ENCODE data around the gene KLHL17.
A peak's percentile ranks its signal among the peaks of the same experiment; 100 is the strongest.

The KLHL17 gene

GRCh38 chr1:920010-920409 lies 40.4 kb upstream of the KLHL17 start:
- Histone ChIP-seq H3K27me3 (ENCODE audit: low read depth, low read length) (peaks cover 36% of the 10 kb centered on the region), H3K4me2 (ENCODE audit: low read length) (no peak overlapping the region), H4K20me1 (ENCODE audit: insufficient read depth, low read length) (no peaks in the 10 kb centered on the region), H3K36me3 (replicated peaks; ENCODE audit: low read depth, low read length) (no peaks in the 10 kb centered on the region), H3K9me3 (ENCODE audit: insufficient read depth, low read length) (no peaks in the 10 kb centered on the region), H3K4me1 (ENCODE audit: low read length) (0 out of 2 replicates have a peak, but pooled peaks cover 6% of the 10 kb centered on the region), H3K79me2 (ENCODE audit: low read length) (no peaks in the 10 kb centered on the region), H3K27ac (ENCODE audit: low read length) (no peak overlapping the region), H3K9ac (ENCODE audit: low read length) (no peak overlapping the region), H3K4me3 (ENCODE audit: low read length) (no peak overlapping the region), H2AFZ (ENCODE audit: low read depth, low read length) (no peak overlapping the region)
- TF ChIP-seq EZH2phosphoT487 (IDR thresholded peaks at IDR 0.05; ENCODE audit: low read depth) (no peak), CTCF (IDR thresholded peaks at IDR 0.05; ENCODE audit: low read depth, low read length) (no peak)

GRCh38 chr1:920521-920920 lies 39.9 kb upstream of the KLHL17 start:
- H3K79me2 ChIP-seq (ENCODE audit: low read length) = no peaks in the 10 kb centered on the region
- peak overlapping the region; percentile 29 for H3K4me2 ChIP-seq (ENCODE audit: low read length)
- 0 out of 2 replicates have a peak, but pooled peaks cover 6% of the 10 kb centered on the region for H3K4me1 ChIP-seq (ENCODE audit: low read length)
- H2AFZ ChIP-seq (ENCODE audit: low read depth, low read length) = no peak overlapping the region
- no peaks in the 10 kb centered on the region for H4K20me1 ChIP-seq (ENCODE audit: insufficient read depth, low read length)
- no peaks in the 10 kb centered on the region for H3K9me3 ChIP-seq (ENCODE audit: insufficient read depth, low read length)
- no peak overlapping the region for H3K9ac ChIP-seq (ENCODE audit: low read length)
- no peak overlapping the region for H3K27ac ChIP-seq (ENCODE audit: low read length)
- no peak overlapping the region for H3K4me3 ChIP-seq (ENCODE audit: low read length)
- H3K27me3 ChIP-seq (ENCODE audit: low read depth, low read length) = peaks cover 31% of the 10 kb centered on the region
- no peaks in the 10 kb centered on the region for H3K36me3 ChIP-seq (replicated peaks; ENCODE audit: low read depth, low read length)
- no peak for TF ChIP-seq CTCF (IDR thresholded peaks at IDR 0.05; ENCODE audit: low read depth, low read length)
- TF ChIP-seq EZH2phosphoT487 (IDR thresholded peaks at IDR 0.05; ENCODE audit: low read depth) = no peak

- Histone ChIP-seq H3K36me3 (replicated peaks; ENCODE audit: low read depth, low read length) (no peaks in the 10 kb centered on the region), H2AFZ (ENCODE audit: low read depth, low read length) (no peak overlapping the region), H4K20me1 (ENCODE audit: insufficient read depth, low read length) (no peaks in the 10 kb centered on the region), H3K27ac (ENCODE audit: low read length) (no peak overlapping the region), H3K9ac (ENCODE audit: low read length) (no peak overlapping the region), H3K79me2 (ENCODE audit: low read length) (no peaks in the 10 kb centered on the region), H3K4me3 (ENCODE audit: low read length) (0 out of 2 replicates have a peak overlapping the region, but pooled peaks have one; percentile 11), H3K9me3 (ENCODE audit: insufficient read depth, low read length) (no peaks in the 10 kb centered on the region), H3K27me3 (ENCODE audit: low read depth, low read length) (peaks cover 24% of the 10 kb centered on the region), H3K4me2 (ENCODE audit: low read length) (peak overlapping the region; percentile 29), H3K4me1 (ENCODE audit: low read length) (0 out of 2 replicates have a peak, but pooled peaks cover 6% of the 10 kb centered on the region)
- peak; percentile 4; the same call in 1 of the 2 replicates for TF ChIP-seq CTCF (IDR thresholded peaks at IDR 0.05; ENCODE audit: low read depth, low read length)
- TF ChIP-seq EZH2phosphoT487 (IDR thresholded peaks at IDR 0.05; ENCODE audit: low read depth) = no peak
Observed at GRCh38 chr1:921011-921837, 39.2 kb upstream of the KLHL17 start.

- Histone ChIP-seq H3K27me3 (ENCODE audit: low read depth, low read length) (0 out of 2 replicates have a peak, but pooled peaks cover 8% of the 10 kb centered on the region), H3K4me3 (ENCODE audit: low read length) (0 out of 2 replicates have a peak within 1 kb of the TSS, but pooled peaks have one; percentile 10), H3K4me1 (ENCODE audit: low read length) (0 out of 2 replicates have a peak, but pooled peaks cover 6% of the 10 kb centered on the region)
Observed at GRCh38 chr1:923131-923990, 37.0 kb upstream of the KLHL17 start, which contains the start of gene SAMD11. Gene SAMD11, plus strand, starts transcription at chr1:923923. Its CDS starts 509 bp downstream, at chr1:924432.

More at GRCh38 chr1:923131-923990, 37.0 kb upstream of the KLHL17 start, which contains the start of gene SAMD11:
- Histone ChIP-seq H3K36me3 (replicated peaks; ENCODE audit: low read depth, low read length) (no peaks in the 10 kb centered on the region), H3K79me2 (ENCODE audit: low read length) (no peaks in the 10 kb centered on the region), H3K4me2 (ENCODE audit: low read length) (peak within 1 kb of the TSS; percentile 24), H4K20me1 (ENCODE audit: insufficient read depth, low read length) (no peaks in the 10 kb centered on the region), H2AFZ (ENCODE audit: low read depth, low read length) (no peak within 1 kb of the TSS), H3K27ac (ENCODE audit: low read length) (no peak within 1 kb of the TSS), H3K9ac (ENCODE audit: low read length) (no peak within 1 kb of the TSS), H3K9me3 (ENCODE audit: insufficient read depth, low read length) (no peaks in the 10 kb centered on the region)
- TF ChIP-seq EZH2phosphoT487 (IDR thresholded peaks at IDR 0.05; ENCODE audit: low read depth) (no peak), CTCF (IDR thresholded peaks at IDR 0.05; ENCODE audit: low read depth, low read length) (no peak)

Data from OCI-LY3 (cell line).